ENCODE data around the gene GBP7. TPM values are rescaled to one million over a fixed set of nuclear protein-coding genes. Genes with fewer than 3 reads are reported as not detected.

GBP7 gene
- total RNA-seq, 1 donor from 2014 or later: not detected

- peak within 1 kb of the TSS; percentile 67 for H3K27ac Mint-ChIP-seq
These were observed 49.8 kb downstream of the GBP7 start, which contains the start of gene GBP2 for GRCh38 chr1:89125913-89126580. Gene GBP2, minus strand, starts transcription at chr1:89126114. Its CDS starts 4,148 bp downstream, at chr1:89121966.

GRCh38 chr1:89125240-89125912 is 50.4 kb downstream of the GBP7 start:
- no peaks in the 10 kb centered on the region for H3K27me3 Mint-ChIP-seq
- no peaks in the 10 kb centered on the region for H3K36me3 Mint-ChIP-seq (ENCODE audit: insufficient read depth)
- H3K4me1 Mint-ChIP-seq (ENCODE audit: low read depth): peaks cover 4% of the 10 kb centered on the region
- TF ChIP-seq CTCF (IDR thresholded peaks at IDR 0.05; ENCODE audit: unreplicated experiment): no peak
- no peak for DNase-seq (ENCODE audit: low spot score, unreplicated experiment)
- H3K4me3 Mint-ChIP-seq (ENCODE audit: low read depth): no peak overlapping the region
- H3K9me3 Mint-ChIP-seq (ENCODE audit: low read depth): no peaks in the 10 kb centered on the region
- no peak overlapping the region for H3K27ac Mint-ChIP-seq

More at GRCh38 chr1:89125913-89126580, 49.8 kb downstream of the GBP7 start, which contains the start of gene GBP2:
- Mint-ChIP-seq H3K27me3 (no peaks in the 10 kb centered on the region), H3K9me3 (ENCODE audit: low read depth) (no peaks in the 10 kb centered on the region), H3K4me3 (ENCODE audit: low read depth) (no peak within 1 kb of the TSS), H3K36me3 (ENCODE audit: insufficient read depth) (no peaks in the 10 kb centered on the region), H3K4me1 (ENCODE audit: low read depth) (peaks cover 4% of the 10 kb centered on the region)
- no peak for DNase-seq (ENCODE audit: low spot score, unreplicated experiment)
- no peak for TF ChIP-seq CTCF (IDR thresholded peaks at IDR 0.05; ENCODE audit: unreplicated experiment)

GRCh38 chr1:89121641-89122040 is 54.2 kb downstream of the GBP7 start:
- TF ChIP-seq CTCF (IDR thresholded peaks at IDR 0.05; ENCODE audit: unreplicated experiment): no peak
- Mint-ChIP-seq H3K27me3 (no peaks in the 10 kb centered on the region), H3K4me1 (ENCODE audit: low read depth) (no peaks in the 10 kb centered on the region), H3K27ac (no peak overlapping the region), H3K4me3 (ENCODE audit: low read depth) (no peak overlapping the region), H3K9me3 (ENCODE audit: low read depth) (no peaks in the 10 kb centered on the region), H3K36me3 (ENCODE audit: insufficient read depth) (no peaks in the 10 kb centered on the region)
- DNase-seq (ENCODE audit: low spot score, unreplicated experiment): no peak

- Mint-ChIP-seq H3K27ac (no peak overlapping the region), H3K36me3 (ENCODE audit: insufficient read depth) (no peaks in the 10 kb centered on the region), H3K4me1 (ENCODE audit: low read depth) (no peaks in the 10 kb centered on the region), H3K4me3 (ENCODE audit: low read depth) (no peak overlapping the region), H3K9me3 (ENCODE audit: low read depth) (peaks cover 3% of the 10 kb centered on the region), H3K27me3 (no peaks in the 10 kb centered on the region)
- no peak for TF ChIP-seq CTCF (IDR thresholded peaks at IDR 0.05; ENCODE audit: unreplicated experiment)
- DNase-seq (ENCODE audit: low spot score, unreplicated experiment): no peak
These were observed 61.1 kb downstream of the GBP7 start for GRCh38 chr1:89114662-89115061.

GRCh38 chr1:89112871-89113613 is 62.8 kb downstream of the GBP7 start:
- H3K27ac Mint-ChIP-seq: no peak overlapping the region

More at GRCh38 chr1:89112871-89113613, 62.8 kb downstream of the GBP7 start:
- H3K4me3 Mint-ChIP-seq (ENCODE audit: low read depth): no peak overlapping the region
- no peaks in the 10 kb centered on the region for H3K27me3 Mint-ChIP-seq
- no peaks in the 10 kb centered on the region for H3K36me3 Mint-ChIP-seq (ENCODE audit: insufficient read depth)
- DNase-seq (ENCODE audit: low spot score, unreplicated experiment): no peak
- no peaks in the 10 kb centered on the region for H3K4me1 Mint-ChIP-seq (ENCODE audit: low read depth)
- no peak for TF ChIP-seq CTCF (IDR thresholded peaks at IDR 0.05; ENCODE audit: unreplicated experiment)
- H3K9me3 Mint-ChIP-seq (ENCODE audit: low read depth): peaks cover 3% of the 10 kb centered on the region

Data from progenitor cell of endocrine pancreas (in vitro differentiated cells).